Mesenchymal stem cell (in vitro differentiated cells and primary cell): ENCODE data around the gene OR13A1.
"Not testable (repeated sequence)": the region's sequence is repeated elsewhere in the genome, so short reads cannot be mapped to it uniquely, and the experiment has no call there.

Source experiments
- DNase-seq: peaks from one replicate; pipeline ENCODE4 v3.0.0-alpha.2; 2013
- H2AFZ ChIP-seq: one replicate; pipeline ENCODE4 v1.6.1; 2013; ENCODE audit warnings: low read depth, mild to moderate bottlenecking, control low read depth, inconsistent platforms, low read length, moderate library complexity
- H2AK5ac ChIP-seq: 2 replicates; pipeline ENCODE4 v1.6.1; 2013; ENCODE audit warnings: low read length, moderate library complexity, mild to moderate bottlenecking, inconsistent platforms; ENCODE audit not compliant: severe bottlenecking
- H2BK120ac ChIP-seq: one replicate; pipeline ENCODE4 v1.6.1; 2013; ENCODE audit warnings: low read depth, mild to moderate bottlenecking, inconsistent platforms, low read length, moderate library complexity
- H2BK12ac ChIP-seq, 2 experiments: one replicate each; pipeline ENCODE4 v1.6.1; 2013; ENCODE audit warnings: inconsistent platforms in 2 of 2, low read length in 2 of 2, mild to moderate bottlenecking in 2 of 2, moderate library complexity in 2 of 2, control low read depth in 1 of 2
- H2BK15ac ChIP-seq: one replicate; pipeline ENCODE4 v1.6.1; 2013; ENCODE audit warnings: mild to moderate bottlenecking, low read depth, inconsistent platforms; ENCODE audit not compliant: poor library complexity, severe bottlenecking
- H2BK5ac ChIP-seq: 2 replicates; pipeline ENCODE4 v1.6.1; 2013; ENCODE audit warnings: low read depth, mild to moderate bottlenecking, low read length, control low read depth, inconsistent platforms; ENCODE audit not compliant: poor library complexity, severe bottlenecking
- H3K14ac ChIP-seq, 2 experiments: one replicate each; pipeline ENCODE4 v1.6.1; 2013; ENCODE audit warnings: inconsistent platforms in 2 of 2, low read length in 2 of 2, control low read depth in 1 of 2, mild to moderate bottlenecking in 1 of 2, moderate library complexity in 1 of 2
- H3K18ac ChIP-seq, 2 experiments: one replicate each; pipeline ENCODE4 v1.6.1; 2013; ENCODE audit warnings: inconsistent platforms in 2 of 2, low read length in 2 of 2, control low read depth in 1 of 2, low read depth in 1 of 2, mild to moderate bottlenecking in 1 of 2
- H3K23ac ChIP-seq, 2 experiments: one replicate each; pipeline ENCODE4 v1.6.1; 2013; ENCODE audit warnings: inconsistent platforms in 2 of 2, low read length in 2 of 2, mild to moderate bottlenecking in 2 of 2, moderate library complexity in 2 of 2, control low read depth in 1 of 2
- H3K27ac ChIP-seq: 2 replicates; pipeline ENCODE4 v1.5.1; 2013; ENCODE audit warnings: mild to moderate bottlenecking, moderate library complexity, low read length, control low read depth, inconsistent platforms; ENCODE audit not compliant: poor library complexity, severe bottlenecking
- H3K27me3 ChIP-seq, 2 experiments: 2 replicates each; pipeline versions ENCODE4 v1.6.1 to v1.7.0; 2013; ENCODE audit warnings: low read length in 2 of 2, mild to moderate bottlenecking in 2 of 2, moderate library complexity in 2 of 2, control low read depth in 1 of 2, inconsistent platforms in 1 of 2; ENCODE audit not compliant: control insufficient read depth in 1 of 2, insufficient read depth in 1 of 2
- H3K36me3 ChIP-seq, 2 experiments: 2 replicates each; pipeline versions ENCODE4 v1.6.1 to v1.7.0; 2013; ENCODE audit warnings: low read length in 2 of 2, control low read depth in 1 of 2, inconsistent platforms in 1 of 2, low read depth in 1 of 2, mild to moderate bottlenecking in 1 of 2; ENCODE audit not compliant: insufficient read depth in 2 of 2, control insufficient read depth in 1 of 2
- H3K4ac ChIP-seq, 2 experiments: one replicate each; pipeline ENCODE4 v1.6.1; 2013; ENCODE audit warnings: inconsistent platforms in 2 of 2, low read length in 2 of 2, mild to moderate bottlenecking in 2 of 2, moderate library complexity in 2 of 2, control low read depth in 1 of 2, low read depth in 1 of 2
- H3K4me1 ChIP-seq: 2 replicates; pipeline ENCODE4 v1.6.1; 2013; ENCODE audit warnings: low read depth, low read length, control low read depth; ENCODE audit not compliant: control insufficient read depth, insufficient read depth
- H3K4me2 ChIP-seq: 2 replicates; pipeline ENCODE4 v1.6.1; 2013; ENCODE audit warnings: low read length, mild to moderate bottlenecking, inconsistent platforms; ENCODE audit not compliant: poor library complexity, severe bottlenecking
- H3K4me3 ChIP-seq, 2 experiments: 2 replicates each; pipeline versions ENCODE4 v1.5.1 to v1.7.0; 2013; ENCODE audit warnings: low read length in 2 of 2, mild to moderate bottlenecking in 2 of 2, control low read depth in 1 of 2, low read depth in 1 of 2; ENCODE audit not compliant: insufficient read depth in 1 of 2
- H3K79me1 ChIP-seq: replicated peaks from 2 replicates; pipeline ENCODE4 v1.6.1; 2013; ENCODE audit warnings: mild to moderate bottlenecking, control low read depth, low read length, inconsistent platforms; ENCODE audit not compliant: poor library complexity, severe bottlenecking
- H3K9ac ChIP-seq: 2 replicates; pipeline ENCODE4 v1.7.0; 2013; ENCODE audit warnings: mild to moderate bottlenecking, low read length, moderate library complexity
- H3K9me3 ChIP-seq: 2 replicates; pipeline ENCODE4 v1.7.0; 2013; ENCODE audit warnings: mild to moderate bottlenecking, low read length; ENCODE audit not compliant: control insufficient read depth
- H4K8ac ChIP-seq: one replicate; pipeline ENCODE4 v1.6.1; 2013; ENCODE audit warnings: inconsistent platforms, mild to moderate bottlenecking, low read length, moderate library complexity
- H4K91ac ChIP-seq: one replicate; pipeline ENCODE4 v1.6.1; 2013; ENCODE audit warnings: mild to moderate bottlenecking, low read length, inconsistent platforms
- WGBS: methylation state at CpG from one replicate; pipeline ENCODE4 v1.1.7; 2013; ENCODE audit warnings: mixed read lengths; 5-methylcytosine and 5-hydroxymethylcytosine counted together

The OR13A1 gene

GRCh38 chr10:45259786-45260495 is 55.5 kb downstream of the OR13A1 start:
- not testable (repeated sequence) for H3K4me3 ChIP-seq, H3K18ac ChIP-seq, H3K14ac ChIP-seq, H2AK5ac ChIP-seq, H3K23ac ChIP-seq, H3K36me3 ChIP-seq, H2BK5ac ChIP-seq, H4K8ac ChIP-seq, H3K9ac ChIP-seq, H3K4me1 ChIP-seq, H2AFZ ChIP-seq, H4K91ac ChIP-seq, H3K4me2 ChIP-seq, H3K4ac ChIP-seq, H2BK15ac ChIP-seq, H2BK12ac ChIP-seq, DNase-seq, H3K79me1 ChIP-seq, H3K27ac ChIP-seq, H3K9me3 ChIP-seq, H2BK120ac ChIP-seq
- WGBS = 89% methylated on average over 28 of the region's 50 CpGs
- H3K27me3 ChIP-seq = peaks cover 0 to 11% of the 10 kb centered on the region in 2 experiments

GRCh38 chr10:45257600-45257999 is 57.8 kb downstream of the OR13A1 start:
- Histone ChIP-seq H2BK120ac (no peak overlapping the region), H4K8ac (no peak overlapping the region), H2AFZ (no peak overlapping the region), H3K4me1 (no peaks in the 10 kb centered on the region), H3K27me3 (peaks cover 6 to 8% of the 10 kb centered on the region in 2 experiments), H3K9ac (no peak overlapping the region), H4K91ac (no peak overlapping the region), H3K23ac (no peak overlapping the region), H3K4ac (no peak overlapping the region), H2BK12ac (no peak overlapping the region), H3K27ac (no peak overlapping the region), H3K79me1 (no peaks in the 10 kb centered on the region), H3K4me2 (no peak overlapping the region), H3K36me3 (no peaks in the 10 kb centered on the region), H2BK15ac (no peak overlapping the region), H2BK5ac (no peak overlapping the region), H3K14ac (no peak overlapping the region), H3K4me3 (no peak overlapping the region), H3K18ac (no peak overlapping the region), H2AK5ac (no peak overlapping the region), H3K9me3 (no peaks in the 10 kb centered on the region)
- no CpG with 5 or more reads among the region's 2 CpGs for WGBS
- DNase-seq = no peak

- DNase-seq = no peak
- Histone ChIP-seq H3K27ac (no peak overlapping the region), H3K4ac (no peak overlapping the region), H2BK15ac (no peak overlapping the region), H3K23ac (no peak overlapping the region), H2BK12ac (no peak overlapping the region), H3K79me1 (no peaks in the 10 kb centered on the region), H2BK5ac (no peak overlapping the region), H3K27me3 (peaks cover 2 to 6% of the 10 kb centered on the region in 2 experiments), H3K4me3 (no peak overlapping the region), H2AFZ (no peak overlapping the region), H2AK5ac (no peak overlapping the region), H4K8ac (no peak overlapping the region), H3K9me3 (no peaks in the 10 kb centered on the region), H3K36me3 (no peaks in the 10 kb centered on the region), H4K91ac (no peak overlapping the region), H3K14ac (no peak overlapping the region), H3K4me1 (no peaks in the 10 kb centered on the region), H3K4me2 (no peak overlapping the region), H3K9ac (no peak overlapping the region), H3K18ac (no peak overlapping the region), H2BK120ac (no peak overlapping the region)
These were observed 59.2 kb downstream of the OR13A1 start for GRCh38 chr10:45256246-45256645.

DNA sequence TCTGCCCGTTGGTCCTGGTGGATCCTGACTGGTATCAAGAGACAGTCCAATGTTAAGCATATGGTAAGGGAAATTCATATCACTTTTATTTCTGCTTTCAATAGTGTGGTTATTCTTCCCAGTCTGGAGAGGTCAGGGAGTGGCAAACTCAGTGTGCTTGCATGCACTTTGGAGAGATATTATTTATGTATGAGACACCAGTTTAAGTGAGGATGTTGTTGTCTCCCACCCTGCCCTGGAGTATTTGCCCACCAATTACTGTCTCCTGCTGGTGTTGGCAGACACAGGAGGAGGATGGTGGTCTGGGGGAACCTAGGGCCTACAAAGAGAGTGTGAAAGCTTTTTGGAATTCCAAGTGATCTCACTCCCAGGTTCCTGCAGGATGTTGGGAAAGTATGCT is 59.7 kb downstream of the OR13A1 start:
- Histone ChIP-seq H2BK15ac (no peak overlapping the region), H3K4me1 (no peaks in the 10 kb centered on the region), H3K4ac (no peak overlapping the region), H3K14ac (no peak overlapping the region), H4K8ac (no peak overlapping the region), H2AK5ac (no peak overlapping the region), H2AFZ (no peak overlapping the region), H3K9ac (no peak overlapping the region), H3K27ac (no peak overlapping the region), H3K4me3 (no peak overlapping the region), H3K9me3 (no peaks in the 10 kb centered on the region), H4K91ac (no peak overlapping the region), H3K23ac (no peak overlapping the region), H3K79me1 (no peaks in the 10 kb centered on the region), H3K36me3 (no peaks in the 10 kb centered on the region), H2BK12ac (no peak overlapping the region), H2BK5ac (no peak overlapping the region), H2BK120ac (no peak overlapping the region), H3K4me2 (no peak overlapping the region), H3K18ac (no peak overlapping the region), H3K27me3 (peaks cover 0 to 6% of the 10 kb centered on the region in 2 experiments)
- whole genome bisulfite sequencing = 75% methylated on average over 1 of the region's 1 CpG
- no peak for DNase-seq
